Measurements from ENCODE around the gene PSG2.
"Not testable (repeated sequence)": the region's sequence is repeated elsewhere in the genome, so short reads cannot be mapped to it uniquely, and the experiment has no call there.

- TF ChIP-seq CTCF (IDR thresholded peaks at IDR 0.05); ZFX (IDR thresholded peaks at IDR 0.05; ENCODE audit: borderline replicate concordance): not testable (repeated sequence)
These were observed 34.5 kb downstream of the PSG2 start for GRCh38 chr19:43047966-43048365.
